ENCODE measurements around the gene EXOC2.

DNA sequence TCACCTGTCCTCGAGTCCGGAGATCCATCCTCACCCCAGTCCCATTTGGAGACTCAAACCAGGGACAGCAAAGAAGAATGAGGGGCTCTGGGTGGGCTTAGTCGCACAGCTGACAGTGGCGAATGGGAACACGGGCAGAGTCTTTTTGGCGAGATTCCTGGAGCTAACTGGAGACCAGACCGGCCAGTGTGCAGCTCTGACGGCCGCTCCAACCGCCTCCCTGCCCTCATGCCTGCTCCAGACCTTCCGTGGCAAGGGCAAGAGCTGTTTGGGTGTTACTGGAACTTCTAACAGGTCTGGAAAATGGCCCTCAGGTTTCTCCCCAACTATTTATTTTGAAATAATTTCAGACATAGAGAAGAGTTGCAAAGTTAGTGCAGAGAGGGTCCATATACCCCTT is 225.8 kb downstream of the EXOC2 start:
- TF ChIP-seq MAFG (CRISPR knock-in tag; IDR thresholded peaks at IDR 0.05) (no peak), FOXJ3 (CRISPR knock-in tag; IDR thresholded peaks at IDR 0.05; ENCODE audit: borderline replicate concordance) (no peak), SMAD3 (CRISPR knock-in tag; IDR thresholded peaks at IDR 0.05) (no peak)

All from HepG2 (cell line).